ENCODE results near the gene C5AR1. TPM values are rescaled to one million over a fixed set of nuclear protein-coding genes. Genes with fewer than 3 reads are reported as not detected.
A peak's percentile ranks its signal among the peaks of the same experiment; 100 is the strongest.

The C5AR1 gene
- total and polyA plus RNA-seq, 9 of the 15 experiments (the other 6 are each of a cell fraction or from before 2014, with no cell fraction given), result 0.06 to 1.6 (median 0.28) TPM; not detected in 3

DNA sequence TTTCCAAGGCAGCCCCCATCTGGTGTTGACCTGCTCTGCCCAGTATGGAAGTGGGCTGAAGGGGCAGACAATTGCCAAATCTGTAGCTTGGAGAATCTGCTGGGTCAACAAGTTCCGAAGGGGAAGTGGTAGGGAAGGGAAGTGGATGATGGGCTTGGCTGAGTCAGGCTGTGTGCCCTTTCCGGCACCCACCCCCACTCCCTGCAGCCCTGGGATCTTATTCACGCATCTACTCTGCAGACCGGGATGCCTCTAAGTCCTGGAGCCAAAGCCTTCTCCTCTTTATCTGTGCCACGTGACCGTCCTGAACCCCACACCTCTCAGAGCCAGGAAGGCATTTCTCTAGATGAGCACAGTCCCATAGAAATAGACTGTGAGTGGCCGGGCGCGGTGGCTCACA lies 14.8 kb downstream of the C5AR1 start (continued):
- TF ChIP-seq, protein P1, sequence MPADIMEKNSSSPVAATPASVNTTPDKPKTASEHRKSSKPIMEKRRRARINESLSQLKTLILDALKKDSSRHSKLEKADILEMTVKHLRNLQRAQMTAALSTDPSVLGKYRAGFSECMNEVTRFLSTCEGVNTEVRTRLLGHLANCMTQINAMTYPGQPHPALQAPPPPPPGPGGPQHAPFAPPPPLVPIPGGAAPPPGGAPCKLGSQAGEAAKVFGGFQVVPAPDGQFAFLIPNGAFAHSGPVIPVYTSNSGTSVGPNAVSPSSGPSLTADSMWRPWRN (IDR thresholded peaks at IDR 0.05; ENCODE audit: low read depth), result no peak
- TF ChIP-seq, protein P2, sequence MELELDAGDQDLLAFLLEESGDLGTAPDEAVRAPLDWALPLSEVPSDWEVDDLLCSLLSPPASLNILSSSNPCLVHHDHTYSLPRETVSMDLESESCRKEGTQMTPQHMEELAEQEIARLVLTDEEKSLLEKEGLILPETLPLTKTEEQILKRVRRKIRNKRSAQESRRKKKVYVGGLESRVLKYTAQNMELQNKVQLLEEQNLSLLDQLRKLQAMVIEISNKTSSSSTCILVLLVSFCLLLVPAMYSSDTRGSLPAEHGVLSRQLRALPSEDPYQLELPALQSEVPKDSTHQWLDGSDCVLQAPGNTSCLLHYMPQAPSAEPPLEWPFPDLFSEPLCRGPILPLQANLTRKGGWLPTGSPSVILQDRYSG (tag; conservative IDR thresholded peaks at IDR 0.05; ENCODE audit: low read depth), result no peak
- no peak for TF ChIP-seq HIVEP1 (CRISPR knock-in tag; IDR thresholded peaks at IDR 0.05)
- no peak for TF ChIP-seq TCF7 (IDR thresholded peaks at IDR 0.05; ENCODE audit: borderline replicate concordance)
- TF ChIP-seq SMAD2 (IDR thresholded peaks at IDR 0.05; ENCODE audit: low read depth, low read length), result no peak
- TF ChIP-seq, protein P3, sequence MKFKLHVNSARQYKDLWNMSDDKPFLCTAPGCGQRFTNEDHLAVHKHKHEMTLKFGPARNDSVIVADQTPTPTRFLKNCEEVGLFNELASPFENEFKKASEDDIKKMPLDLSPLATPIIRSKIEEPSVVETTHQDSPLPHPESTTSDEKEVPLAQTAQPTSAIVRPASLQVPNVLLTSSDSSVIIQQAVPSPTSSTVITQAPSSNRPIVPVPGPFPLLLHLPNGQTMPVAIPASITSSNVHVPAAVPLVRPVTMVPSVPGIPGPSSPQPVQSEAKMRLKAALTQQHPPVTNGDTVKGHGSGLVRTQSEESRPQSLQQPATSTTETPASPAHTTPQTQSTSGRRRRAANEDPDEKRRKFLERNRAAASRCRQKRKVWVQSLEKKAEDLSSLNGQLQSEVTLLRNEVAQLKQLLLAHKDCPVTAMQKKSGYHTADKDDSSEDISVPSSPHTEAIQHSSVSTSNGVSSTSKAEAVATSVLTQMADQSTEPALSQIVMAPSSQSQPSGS (CRISPR knock-in tag; IDR thresholded peaks at IDR 0.05), result no peak
- no peak for TF ChIP-seq EWSR1 (IDR thresholded peaks at IDR 0.05; ENCODE audit: borderline replicate concordance, low read depth, partially characterized antibody)
- TF ChIP-seq, protein P4, sequence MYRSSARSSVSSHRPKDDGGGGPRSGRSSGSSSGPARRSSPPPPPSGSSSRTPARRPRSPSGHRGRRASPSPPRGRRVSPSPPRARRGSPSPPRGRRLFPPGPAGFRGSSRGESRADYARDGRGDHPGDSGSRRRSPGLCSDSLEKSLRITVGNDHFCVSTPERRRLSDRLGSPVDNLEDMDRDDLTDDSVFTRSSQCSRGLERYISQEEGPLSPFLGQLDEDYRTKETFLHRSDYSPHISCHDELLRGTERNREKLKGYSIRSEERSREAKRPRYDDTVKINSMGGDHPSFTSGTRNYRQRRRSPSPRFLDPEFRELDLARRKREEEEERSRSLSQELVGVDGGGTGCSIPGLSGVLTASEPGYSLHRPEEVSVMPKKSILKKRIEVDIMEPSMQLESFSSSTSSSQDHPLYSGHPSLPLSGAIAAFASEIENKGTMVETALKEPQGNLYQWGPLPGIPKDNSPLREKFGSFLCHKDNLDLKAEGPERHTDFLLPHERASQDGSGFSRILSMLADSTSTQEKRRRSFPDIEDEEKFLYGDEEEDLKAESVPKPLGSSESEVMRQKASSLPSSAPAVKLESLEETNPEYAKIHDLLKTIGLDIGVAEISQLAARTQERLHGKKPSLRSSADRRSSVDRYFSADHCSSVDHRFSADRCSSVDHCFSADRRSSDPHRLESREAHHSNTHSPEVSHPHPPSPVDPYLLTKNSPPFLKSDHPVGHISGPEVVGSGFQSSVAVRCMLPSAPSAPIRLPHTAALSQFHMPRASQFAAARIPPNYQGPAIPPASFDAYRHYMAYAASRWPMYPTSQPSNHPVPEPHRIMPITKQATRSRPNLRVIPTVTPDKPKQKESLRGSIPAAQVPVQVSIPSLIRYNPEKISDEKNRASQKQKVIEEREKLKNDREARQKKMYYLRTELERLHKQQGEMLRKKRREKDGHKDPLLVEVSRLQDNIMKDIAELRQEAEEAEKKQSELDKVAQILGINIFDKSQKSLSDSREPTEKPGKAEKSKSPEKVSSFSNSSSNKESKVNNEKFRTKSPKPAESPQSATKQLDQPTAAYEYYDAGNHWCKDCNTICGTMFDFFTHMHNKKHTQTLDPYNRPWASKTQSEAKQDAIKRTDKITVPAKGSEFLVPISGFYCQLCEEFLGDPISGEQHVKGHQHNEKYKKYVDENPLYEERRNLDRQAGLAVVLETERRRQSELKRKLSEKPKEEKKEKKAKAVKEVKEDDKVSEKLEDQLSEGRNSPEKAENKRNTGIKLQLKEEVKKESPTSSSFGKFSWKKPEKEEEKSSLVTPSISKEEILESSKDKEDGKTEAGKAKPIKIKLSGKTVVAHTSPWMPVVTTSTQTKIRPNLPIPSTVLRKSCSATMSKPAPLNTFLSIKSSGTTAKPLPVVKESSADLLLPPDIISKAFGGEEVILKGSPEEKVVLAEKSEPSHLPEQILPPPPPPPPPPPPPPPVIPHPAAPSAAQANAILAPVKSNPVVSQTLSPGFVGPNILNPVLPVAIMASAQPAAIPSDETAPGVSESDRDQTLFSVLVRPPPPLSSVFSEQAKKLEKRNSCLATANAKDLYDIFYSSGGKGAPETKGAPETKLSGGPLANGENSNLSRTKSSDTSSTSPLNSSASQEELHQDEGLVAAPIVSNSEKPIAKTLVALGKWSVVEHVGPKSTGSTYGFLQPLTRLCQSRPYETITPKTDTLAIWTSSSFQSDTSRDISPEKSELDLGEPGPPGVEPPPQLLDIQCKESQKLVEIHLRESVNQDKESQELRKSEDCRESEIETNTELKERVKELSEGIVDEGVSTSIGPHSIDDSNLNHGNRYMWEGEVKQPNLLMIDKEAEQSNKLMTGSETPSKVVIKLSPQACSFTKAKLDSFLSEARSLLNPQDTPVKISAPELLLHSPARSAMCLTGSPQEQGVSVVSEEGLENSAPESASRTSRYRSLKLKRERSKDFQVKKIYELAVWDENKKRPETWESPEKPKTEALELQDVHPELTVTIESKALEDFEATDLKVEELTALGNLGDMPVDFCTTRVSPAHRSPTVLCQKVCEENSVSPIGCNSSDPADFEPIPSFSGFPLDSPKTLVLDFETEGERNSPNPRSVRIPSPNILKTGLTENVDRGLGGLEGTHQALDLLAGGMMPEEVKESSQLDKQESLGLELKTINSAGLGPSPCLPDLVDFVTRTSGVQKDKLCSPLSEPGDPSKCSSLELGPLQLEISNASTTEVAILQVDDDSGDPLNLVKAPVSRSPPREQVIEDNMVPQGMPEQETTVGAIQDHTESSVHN (IDR thresholded peaks at IDR 0.05; ENCODE audit: borderline replicate concordance in 1 of 2, low read depth in 1 of 2), result no peak
- no peak for TF ChIP-seq ARNT (IDR thresholded peaks at IDR 0.05)
- TF ChIP-seq SRSF3 (IDR thresholded peaks at IDR 0.05; ENCODE audit: insufficient read depth, low read length), result no peak
- no peak for TF ChIP-seq JUND (IDR thresholded peaks at IDR 0.05; ENCODE audit: borderline replicate concordance, low read depth, low read length)
- TF ChIP-seq JUND (tag; IDR thresholded peaks at IDR 0.05; ENCODE audit: borderline replicate concordance, low read depth, low read length), result peak; percentile 32; the same call in 1 of the 3 replicates
- no peak for TF ChIP-seq BMI1 (IDR thresholded peaks at IDR 0.05; ENCODE audit: low read length)
- TF ChIP-seq RUNX1 (IDR thresholded peaks at IDR 0.05; ENCODE audit: low read depth), result no peak
- TF ChIP-seq, protein P5, sequence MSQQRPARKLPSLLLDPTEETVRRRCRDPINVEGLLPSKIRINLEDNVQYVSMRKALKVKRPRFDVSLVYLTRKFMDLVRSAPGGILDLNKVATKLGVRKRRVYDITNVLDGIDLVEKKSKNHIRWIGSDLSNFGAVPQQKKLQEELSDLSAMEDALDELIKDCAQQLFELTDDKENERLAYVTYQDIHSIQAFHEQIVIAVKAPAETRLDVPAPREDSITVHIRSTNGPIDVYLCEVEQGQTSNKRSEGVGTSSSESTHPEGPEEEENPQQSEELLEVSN (IDR thresholded peaks at IDR 0.05; ENCODE audit: borderline replicate concordance in 1 of 2, extremely low read depth in 1 of 2, insufficient read depth in 1 of 2, insufficient read length in 1 of 2, low read depth in 1 of 2, low read length in 1 of 2, poor library complexity in 1 of 2, severe bottlenecking in 1 of 2), result peak in 1 of 2 experiments; percentile 48
- no peak for TF ChIP-seq SMARCA4 (IDR thresholded peaks at IDR 0.05)

Data from K562 (cell line).